ENCODE data around the gene STXBP5L. TPM values are rescaled to one million over a fixed set of nuclear protein-coding genes. Genes with fewer than 3 reads are reported as not detected.

STXBP5L gene
- total and polyA plus RNA-seq, 7 donors = under 0.01 to 14.3 (median 11.8) TPM; not detected in 1

- intact Hi-C loops (cut with DNase I) = no loop called here
- TF ChIP-seq CTCF (IDR thresholded peaks at IDR 0.05) (no peak), EP300 (IDR thresholded peaks at IDR 0.05) (no peak), POLR2A (IDR thresholded peaks at IDR 0.05) (no peak), POLR2AphosphoS5 (IDR thresholded peaks at IDR 0.05) (no peak)
- WGBS, 2 donors = 22 to 63% methylated on average over 4 of the region's 4 CpGs
- Histone ChIP-seq H3K4me3 (no peak overlapping the region), H3K36me3 (no peaks in the 10 kb centered on the region), H3K4me1 (no peaks in the 10 kb centered on the region), H3K27ac (no peak overlapping the region), H3K9me3 (no peaks in the 10 kb centered on the region), H3K27me3 (no peaks in the 10 kb centered on the region)
- DNase-seq = no peak
Observed at GRCh38 chr3:121152573-121152972, 244.6 kb downstream of the STXBP5L start.

- 3 to 12% methylated on average over 1 of the region's 1 CpG for WGBS, 2 donors
- no peak for DNase-seq
Observed at GRCh38 chr3:121153851-121154250, 245.8 kb downstream of the STXBP5L start.

GRCh38 chr3:121155028-121155427, 247.0 kb downstream of the STXBP5L start:
- H3K27me3 ChIP-seq = no peaks in the 10 kb centered on the region
- H3K27ac ChIP-seq = no peak overlapping the region
- WGBS, 2 donors = 70 to 80% methylated on average over 1 of the region's 1 CpG
- H3K4me3 ChIP-seq = no peak overlapping the region
- no peak for TF ChIP-seq EP300 (IDR thresholded peaks at IDR 0.05)
- H3K9me3 ChIP-seq = no peaks in the 10 kb centered on the region
- DNase-seq = no peak
- intact Hi-C loops (cut with DNase I) = no loop called here
- no peaks in the 10 kb centered on the region for H3K4me1 ChIP-seq
- H3K36me3 ChIP-seq = no peaks in the 10 kb centered on the region

More at GRCh38 chr3:121153851-121154250, 245.8 kb downstream of the STXBP5L start:
- no peaks in the 10 kb centered on the region for H3K27me3 ChIP-seq
- H3K4me3 ChIP-seq = no peak overlapping the region
- no peaks in the 10 kb centered on the region for H3K4me1 ChIP-seq
- TF ChIP-seq POLR2AphosphoS5 (IDR thresholded peaks at IDR 0.05) (no peak), CTCF (IDR thresholded peaks at IDR 0.05) (no peak), EP300 (IDR thresholded peaks at IDR 0.05) (no peak), POLR2A (IDR thresholded peaks at IDR 0.05) (no peak)
- H3K9me3 ChIP-seq = no peaks in the 10 kb centered on the region
- no peaks in the 10 kb centered on the region for H3K36me3 ChIP-seq
- intact Hi-C loops (cut with DNase I) = no loop called here
- H3K27ac ChIP-seq = no peak overlapping the region

GRCh38 chr3:121165397-121165837, 257.4 kb downstream of the STXBP5L start:
- Histone ChIP-seq H3K4me3 (no peak overlapping the region), H3K27ac (no peak overlapping the region), H3K4me1 (no peaks in the 10 kb centered on the region), H3K27me3 (no peaks in the 10 kb centered on the region), H3K36me3 (no peaks in the 10 kb centered on the region), H3K9me3 (no peaks in the 10 kb centered on the region)
- 50 to 70% methylated on average over 7 of the region's 7 CpGs for WGBS, 2 donors
- no peak for DNase-seq
- TF ChIP-seq CTCF (IDR thresholded peaks at IDR 0.05) = no peak
- TF ChIP-seq EP300 (IDR thresholded peaks at IDR 0.05) = no peak
- no peak for TF ChIP-seq POLR2A (IDR thresholded peaks at IDR 0.05)
- TF ChIP-seq POLR2AphosphoS5 (IDR thresholded peaks at IDR 0.05) = no peak
- intact Hi-C loops (cut with DNase I) = no loop called here

GRCh38 chr3:121167374-121168139, 259.6 kb downstream of the STXBP5L start:
- H3K4me3 ChIP-seq = no peak overlapping the region
- peaks cover 0 to 6% (median 1%) of the 10 kb centered on the region in 4 donors for H3K9me3 ChIP-seq
- 67 to 69% methylated on average over 4 of the region's 4 CpGs for WGBS, 2 donors
- no peak for TF ChIP-seq CTCF (IDR thresholded peaks at IDR 0.05)
- no peak for TF ChIP-seq POLR2A (IDR thresholded peaks at IDR 0.05)
- no peaks in the 10 kb centered on the region for H3K36me3 ChIP-seq
- intact Hi-C loops (cut with DNase I) = no loop called here
- H3K4me1 ChIP-seq = no peaks in the 10 kb centered on the region
- DNase-seq = no peak
- no peaks in the 10 kb centered on the region for H3K27me3 ChIP-seq
- H3K27ac ChIP-seq = no peak overlapping the region
